SK-N-MC (cell line): ENCODE results near the gene PPP2R2C.

Source experiments
- EZH2 ChIP-seq: fragments of 200-600 bp; sonication (generic); IDR thresholded peaks from one replicate; pipeline ENCODE4 v1.6.1; 2017; ENCODE audit warnings: antibody characterized with exemption
- POLR2AphosphoS5 ChIP-seq: IDR thresholded peaks from 2 replicates; pipeline ENCODE4 v1.6.1; 2012; ENCODE audit warnings: mild to moderate bottlenecking, low read depth, low read length, borderline replicate concordance

- no peak for TF ChIP-seq EZH2
- TF ChIP-seq POLR2AphosphoS5, result no peak
These were observed 142.7 kb downstream of the PPP2R2C start for GRCh38 chr4:6329478-6330383.
